CD14-positive monocyte (primary cell): Measurements from ENCODE around the gene NCR3LG1. TPM values are rescaled to one million over a fixed set of nuclear protein-coding genes. Genes with fewer than 3 reads are reported as not detected.

ENCODE experiments used
- DNase-seq, 3 donors: peaks; one replicate each; pipeline ENCODE4 v3.0.0-alpha.2; 2011 to 2022
- H2AFZ ChIP-seq: 2 replicates; pipeline ENCODE4 v1.6.0; 2012; ENCODE audit warnings: mild to moderate bottlenecking, low read depth, low read length, inconsistent platforms; ENCODE audit not compliant: insufficient read depth, poor library complexity, severe bottlenecking
- H3K27ac ChIP-seq, 2 donors: 1 replicate in 1 of 2; 2 replicates in 1 of 2; pipeline ENCODE4 v1.5.1; 2012 to 2013; ENCODE audit warnings: low read length in 2 of 2, control low read depth in 1 of 2, inconsistent platforms in 1 of 2, low read depth in 1 of 2, mild to moderate bottlenecking in 1 of 2
- H3K27me3 ChIP-seq, 2 donors: one replicate each; pipeline versions ENCODE4 v1.6.0 to v1.6.1; 2011 to 2013; ENCODE audit warnings: low read length in 2 of 2; ENCODE audit not compliant: control insufficient read depth in 2 of 2, insufficient read depth in 2 of 2
- H3K36me3 ChIP-seq, 2 donors: replicated peaks in 1 of 2; 1 replicate in 1 of 2; 2 replicates in 1 of 2; pipeline versions ENCODE4 v1.5.1 to v1.6.1; 2012 to 2013; ENCODE audit warnings: low read length in 2 of 2, control low read depth in 1 of 2, inconsistent platforms in 1 of 2, mild to moderate bottlenecking in 1 of 2; ENCODE audit not compliant: insufficient read depth in 2 of 2, control insufficient read depth in 1 of 2
- H3K4me1 ChIP-seq, 2 donors: 1 replicate in 1 of 2; 2 replicates in 1 of 2; pipeline versions ENCODE4 v1.5.1 to v1.6.1; 2012 to 2013; ENCODE audit warnings: low read length in 2 of 2, control low read depth in 1 of 2, inconsistent platforms in 1 of 2, mild to moderate bottlenecking in 1 of 2, moderate library complexity in 1 of 2; ENCODE audit not compliant: insufficient read depth in 2 of 2, control insufficient read depth in 1 of 2
- H3K4me2 ChIP-seq: replicated peaks from 2 replicates; pipeline ENCODE3; 2012; ENCODE audit warnings: low read length, moderate library complexity, mild to moderate bottlenecking; ENCODE audit not compliant: poor library complexity, severe bottlenecking; ENCODE audit errors: extremely low read depth
- H3K4me3 ChIP-seq, 3 experiments: fragments of 200-600 bp in 1 of 3; sonication (generic) in 1 of 3; replicated peaks in 1 of 3; 1 replicate in 2 of 3; 2 replicates in 1 of 3; pipeline ENCODE4 v1.5.1; 2011 to 2013; ENCODE audit warnings: low read length in 3 of 3, mild to moderate bottlenecking in 3 of 3, control low read depth in 2 of 3, low read depth in 2 of 3, inconsistent platforms in 1 of 3, moderate library complexity in 1 of 3
- H3K79me2 ChIP-seq: 2 replicates; pipeline ENCODE4 v1.6.0; 2012; ENCODE audit warnings: mild to moderate bottlenecking, control low read depth, inconsistent platforms, low read length, moderate library complexity; ENCODE audit not compliant: insufficient read depth
- H3K9ac ChIP-seq: 2 replicates; pipeline ENCODE4 v1.6.0; 2017; ENCODE audit warnings: low read length, mild to moderate bottlenecking; ENCODE audit not compliant: insufficient read depth, poor library complexity, severe bottlenecking
- H3K9me3 ChIP-seq, 2 donors: replicated peaks in 1 of 2; 1 replicate in 1 of 2; 2 replicates in 1 of 2; pipeline versions ENCODE4 v1.5.1 to v1.6.1; 2012 to 2013; ENCODE audit warnings: low read length in 2 of 2, control low read depth in 1 of 2; ENCODE audit not compliant: control insufficient read depth in 1 of 2, insufficient read depth in 1 of 2
- H4K20me1 ChIP-seq: 2 replicates; pipeline ENCODE4 v1.6.0; 2012; ENCODE audit warnings: mild to moderate bottlenecking, low read length, control low read depth, moderate library complexity; ENCODE audit not compliant: insufficient read depth
- H3K27ac Mint-ChIP-seq, 7 donors: one replicate each; pipeline ENCODE4 v1.8.0; 2020; ENCODE audit warnings: mild to moderate bottlenecking in 7 of 7, mixed read lengths in 7 of 7, moderate library complexity in 6 of 7, inconsistent platforms in 2 of 7
- H3K27me3 Mint-ChIP-seq, 3 donors: one replicate each; pipeline ENCODE4 v1.8.0; 2021 to 2022; ENCODE audit warnings: low read depth in 3 of 3, mild to moderate bottlenecking in 3 of 3, mixed read lengths in 3 of 3, moderate library complexity in 3 of 3, inconsistent platforms in 1 of 3
- H3K36me3 Mint-ChIP-seq, 2 donors: one replicate each; pipeline ENCODE4 v1.8.0; 2020; ENCODE audit warnings: mixed read lengths in 2 of 2, inconsistent platforms in 1 of 2, mild to moderate bottlenecking in 1 of 2
- H3K4me1 Mint-ChIP-seq: one replicate; pipeline ENCODE4 v1.8.0; 2020; ENCODE audit warnings: mild to moderate bottlenecking, mixed read lengths
- H3K4me3 Mint-ChIP-seq, 2 donors: one replicate each; pipeline ENCODE4 v1.8.0; 2020; ENCODE audit warnings: mild to moderate bottlenecking in 2 of 2, mixed read lengths in 2 of 2, moderate library complexity in 1 of 2
- H3K9me3 Mint-ChIP-seq, 7 donors: one replicate each; pipeline ENCODE4 v1.8.0; 2020 to 2022; ENCODE audit warnings: mixed read lengths in 7 of 7, mild to moderate bottlenecking in 6 of 7, moderate library complexity in 6 of 7, inconsistent platforms in 2 of 7
- WGBS: methylation state at CpG from one replicate; pipeline ENCODE4 v1.1.5; 2013; ENCODE audit warnings: missing lambda C conversion rate; ENCODE audit not compliant: insufficient coverage; 5-methylcytosine and 5-hydroxymethylcytosine counted together
- intact Hi-C, 2 donors: fragments of 100-400 bp; cut with micrococcal nuclease; formaldehyde crosslinking; loops; one replicate each; pipeline versions ENCODE4 v1.15.0 to v1.15.1; 2023
- polyA plus RNA-seq, 3 donors: library from polyadenylated mRNA; depleted of rRNA in 1 of 3; unstranded in 2 of 3; stranded (reverse) in 1 of 3; fragments of 300-500 nt in 2 of 3; fragments of >200 nt in 1 of 3; fragmentation: Illumina TruSeq in 2 of 3; gene quantifications; 1 replicate in 2 of 3; 2 replicates in 1 of 3; pipeline ENCODE4 v1.2.3, GENCODE V29; 2012 to 2021
- TF ChIP-seq, protein P1 (sequence below): fragments of 200-600 bp; IDR thresholded peaks from one replicate; pipeline ENCODE4 v1.8.0; 2022; ENCODE audit warnings: antibody characterized with exemption, mild to moderate bottlenecking

The NCR3LG1 gene
- polyA plus RNA-seq, 3 donors = 0.05 to 1.1 (median 0.15) TPM

DNA sequence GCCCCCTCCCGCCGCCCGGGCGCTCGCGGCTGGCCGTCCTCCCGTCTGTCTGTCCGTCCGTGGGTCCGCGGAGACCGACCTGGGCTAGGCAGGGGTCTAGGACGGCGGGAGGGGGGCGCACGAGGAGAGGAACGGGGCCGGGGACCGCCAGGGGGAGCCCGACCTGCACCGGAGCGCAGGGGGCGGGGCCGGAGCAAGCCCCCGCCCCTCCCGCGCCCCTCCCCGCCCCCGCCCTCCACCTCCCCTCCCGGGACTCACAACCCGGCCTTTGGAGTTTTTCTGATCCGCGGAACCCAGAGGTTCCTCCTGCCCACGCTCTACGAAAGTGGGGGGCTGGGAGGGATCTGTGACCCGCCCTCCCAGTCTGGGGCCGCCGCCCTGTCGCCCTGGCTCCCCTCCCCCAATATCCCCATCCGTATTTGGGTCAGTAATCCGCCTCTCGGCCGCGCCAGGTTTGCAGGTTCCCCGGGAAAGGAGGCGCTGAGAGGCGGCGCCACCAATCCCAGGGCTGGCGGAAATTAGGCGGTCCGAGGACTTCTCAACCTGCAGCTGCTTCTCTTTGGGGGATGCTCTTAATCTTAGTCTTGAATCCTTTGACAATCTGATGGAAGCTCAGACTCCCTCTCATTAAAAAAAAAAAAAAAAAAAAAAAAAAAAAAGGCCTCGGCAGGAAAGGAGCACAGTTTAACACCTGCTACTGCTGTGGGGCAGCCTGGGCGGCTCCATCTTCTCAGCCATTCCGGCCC is 37.8 kb downstream of the NCR3LG1 start:
- Histone ChIP-seq H2AFZ (peak overlapping the region; percentile 77), H3K4me1 (peaks cover 10 to 13% of the 10 kb centered on the region in 2 donors), H3K4me2 (peak overlapping the region; percentile 78), H3K79me2 (no peaks in the 10 kb centered on the region), H3K9me3 (no peaks in the 10 kb centered on the region), H3K27ac (no peak overlapping the region), H3K4me3 (peak overlapping the region; percentile 39 to 71 (median 40)), H4K20me1 (no peaks in the 10 kb centered on the region), H3K36me3 (no peaks in the 10 kb centered on the region), H3K9ac (peak overlapping the region; percentile 59), H3K27me3 (peaks cover 3 to 28% of the 10 kb centered on the region in 2 donors)
- Mint-ChIP-seq H3K4me1 (peaks cover 10% of the 10 kb centered on the region), H3K36me3 (peaks cover 0 to 4% of the 10 kb centered on the region in 2 donors), H3K27ac (no peak overlapping the region), H3K27me3 (peaks cover 16 to 30% (median 25%) of the 10 kb centered on the region in 3 donors), H3K9me3 (peaks cover 0 to 1% (median 0%) of the 10 kb centered on the region in 7 donors), H3K4me3 (peak overlapping the region; percentile 73 to 86)
- intact Hi-C loops = loop anchor here in 1 of 2 donors (5.0 kb wide), 1 partner anchor 113 kb away; no protein-coding TSS in a partner anchor
- TF ChIP-seq, protein P1, sequence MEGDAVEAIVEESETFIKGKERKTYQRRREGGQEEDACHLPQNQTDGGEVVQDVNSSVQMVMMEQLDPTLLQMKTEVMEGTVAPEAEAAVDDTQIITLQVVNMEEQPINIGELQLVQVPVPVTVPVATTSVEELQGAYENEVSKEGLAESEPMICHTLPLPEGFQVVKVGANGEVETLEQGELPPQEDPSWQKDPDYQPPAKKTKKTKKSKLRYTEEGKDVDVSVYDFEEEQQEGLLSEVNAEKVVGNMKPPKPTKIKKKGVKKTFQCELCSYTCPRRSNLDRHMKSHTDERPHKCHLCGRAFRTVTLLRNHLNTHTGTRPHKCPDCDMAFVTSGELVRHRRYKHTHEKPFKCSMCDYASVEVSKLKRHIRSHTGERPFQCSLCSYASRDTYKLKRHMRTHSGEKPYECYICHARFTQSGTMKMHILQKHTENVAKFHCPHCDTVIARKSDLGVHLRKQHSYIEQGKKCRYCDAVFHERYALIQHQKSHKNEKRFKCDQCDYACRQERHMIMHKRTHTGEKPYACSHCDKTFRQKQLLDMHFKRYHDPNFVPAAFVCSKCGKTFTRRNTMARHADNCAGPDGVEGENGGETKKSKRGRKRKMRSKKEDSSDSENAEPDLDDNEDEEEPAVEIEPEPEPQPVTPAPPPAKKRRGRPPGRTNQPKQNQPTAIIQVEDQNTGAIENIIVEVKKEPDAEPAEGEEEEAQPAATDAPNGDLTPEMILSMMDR = peak; percentile 70
- DNase-seq = peak; percentile 39 to 68 (median 41)
- under 1% methylated on average over 15 of the region's 55 CpGs for WGBS

DNA sequence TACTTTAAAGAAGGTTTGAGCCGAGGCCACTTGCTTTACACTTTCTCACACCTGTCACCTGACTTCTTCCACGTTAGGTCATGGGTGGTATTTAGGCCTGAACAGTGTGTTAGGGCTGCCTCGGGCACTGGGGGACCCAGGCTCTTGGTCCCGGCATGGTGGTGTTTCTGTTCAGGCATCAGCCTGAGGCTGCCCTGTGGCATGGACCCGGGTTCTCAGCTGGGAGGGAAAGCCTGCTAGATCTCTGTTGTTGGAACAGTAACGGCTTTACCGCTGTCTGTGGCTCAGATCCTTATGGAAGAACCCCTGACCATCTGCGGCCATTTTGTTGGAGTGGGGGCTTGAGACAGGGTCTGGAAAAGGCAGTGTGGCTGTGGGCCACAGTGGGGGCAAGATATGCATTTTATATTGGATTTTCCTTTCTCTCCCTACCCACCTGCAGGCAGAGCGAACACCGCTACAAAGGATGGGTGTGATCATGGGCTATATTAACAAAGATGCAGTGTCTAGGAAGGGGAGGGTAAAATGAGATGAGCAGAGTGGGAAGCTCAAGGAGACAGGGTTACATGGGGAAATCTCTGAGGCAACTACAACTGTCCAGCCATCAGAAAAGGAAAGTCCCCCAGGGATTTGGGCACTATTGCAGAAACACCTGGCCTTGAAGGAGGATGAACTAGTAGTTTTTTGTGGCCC is 38.5 kb downstream of the NCR3LG1 start:
- intact Hi-C loops = loop anchor here in 1 of 2 donors (5.0 kb wide), 1 partner anchor 112 kb away; no protein-coding TSS in a partner anchor
- Histone ChIP-seq H3K79me2 (no peaks in the 10 kb centered on the region), H3K4me1 (peaks cover 10 to 13% of the 10 kb centered on the region in 2 donors), H3K27me3 (peaks cover 3 to 28% of the 10 kb centered on the region in 2 donors), H3K36me3 (no peaks in the 10 kb centered on the region), H2AFZ (no peak overlapping the region), H4K20me1 (no peaks in the 10 kb centered on the region), H3K9ac (no peak overlapping the region), H3K4me2 (peak overlapping the region; percentile 78), H3K4me3 (peak overlapping the region in 1 of 3 experiments; percentile 71), H3K9me3 (no peaks in the 10 kb centered on the region), H3K27ac (no peak overlapping the region)
- peaks cover 16 to 30% (median 25%) of the 10 kb centered on the region in 3 donors for H3K27me3 Mint-ChIP-seq
- no peak for DNase-seq
- 81% methylated on average over 5 of the region's 10 CpGs for WGBS
- peaks cover 0 to 1% (median 0%) of the 10 kb centered on the region in 7 donors for H3K9me3 Mint-ChIP-seq
- H3K36me3 Mint-ChIP-seq = peaks cover 0 to 4% of the 10 kb centered on the region in 2 donors
- TF ChIP-seq, protein P1 = no peak
- H3K4me1 Mint-ChIP-seq = peaks cover 10% of the 10 kb centered on the region
- no peak overlapping the region for H3K27ac Mint-ChIP-seq
- H3K4me3 Mint-ChIP-seq = peak overlapping the region; percentile 27 to 65
